ENCODE data around the gene CAVIN3.
"Not testable (repeated sequence)": the region's sequence is repeated elsewhere in the genome, so short reads cannot be mapped to it uniquely, and the experiment has no call there.

CAVIN3 gene

GRCh38 chr11:6285019-6285418 is 35.3 kb downstream of the CAVIN3 start:
- no peak overlapping the region for H3K27ac ChIP-seq
- H3K79me2 ChIP-seq: no peaks in the 10 kb centered on the region
- H3K4me1 ChIP-seq: no peaks in the 10 kb centered on the region
- H3K9me3 ChIP-seq (ENCODE audit: control insufficient read depth, low read length): no peaks in the 10 kb centered on the region
- no peaks in the 10 kb centered on the region for H3K36me3 ChIP-seq (ENCODE audit: control insufficient read depth, insufficient read depth, low read length)
- H3K9ac ChIP-seq: no peak overlapping the region
- no peak overlapping the region for H2AFZ ChIP-seq
- no peak overlapping the region for H3K4me2 ChIP-seq (ENCODE audit: low read length)
- H3K4me3 ChIP-seq (ENCODE audit: low read depth, low read length): no peak overlapping the region
- no peaks in the 10 kb centered on the region for H3K27me3 ChIP-seq (ENCODE audit: control insufficient read depth, insufficient read depth, low read length)
- no peak for TF ChIP-seq CTCF (IDR thresholded peaks at IDR 0.05)

GRCh38 chr11:6284250-6284649 is 36.1 kb downstream of the CAVIN3 start:
- no peak overlapping the region for H3K9ac ChIP-seq
- H3K9me3 ChIP-seq (ENCODE audit: control insufficient read depth, low read length): no peaks in the 10 kb centered on the region
- no peaks in the 10 kb centered on the region for H3K36me3 ChIP-seq (ENCODE audit: control insufficient read depth, insufficient read depth, low read length)
- H2AFZ ChIP-seq: no peak overlapping the region
- no peaks in the 10 kb centered on the region for H3K79me2 ChIP-seq
- H3K4me1 ChIP-seq: no peaks in the 10 kb centered on the region
- no peak for TF ChIP-seq CTCF (IDR thresholded peaks at IDR 0.05)
- no peak overlapping the region for H3K27ac ChIP-seq
- no peaks in the 10 kb centered on the region for H3K27me3 ChIP-seq (ENCODE audit: control insufficient read depth, insufficient read depth, low read length)
- H3K4me2 ChIP-seq (ENCODE audit: low read length): no peak overlapping the region
- no peak overlapping the region for H3K4me3 ChIP-seq (ENCODE audit: low read depth, low read length)

- Histone ChIP-seq H3K27ac (no peak overlapping the region), H3K4me1 (no peaks in the 10 kb centered on the region), H3K4me3 (ENCODE audit: low read depth, low read length) (no peak overlapping the region), H3K27me3 (ENCODE audit: control insufficient read depth, insufficient read depth, low read length) (no peaks in the 10 kb centered on the region), H3K9me3 (ENCODE audit: control insufficient read depth, low read length) (no peaks in the 10 kb centered on the region), H3K36me3 (ENCODE audit: control insufficient read depth, insufficient read depth, low read length) (no peaks in the 10 kb centered on the region), H3K9ac (no peak overlapping the region), H3K79me2 (no peaks in the 10 kb centered on the region), H3K4me2 (ENCODE audit: low read length) (no peak overlapping the region), H2AFZ (no peak overlapping the region)
- TF ChIP-seq CTCF (IDR thresholded peaks at IDR 0.05): no peak
Measured at GRCh38 chr11:6283453-6284023, 36.8 kb downstream of the CAVIN3 start.

- not testable (repeated sequence) for H3K9ac ChIP-seq; H3K27ac ChIP-seq; H3K4me1 ChIP-seq; H3K4me3 ChIP-seq (ENCODE audit: low read depth, low read length); H3K4me2 ChIP-seq (ENCODE audit: low read length); H2AFZ ChIP-seq; H3K9me3 ChIP-seq (ENCODE audit: control insufficient read depth, low read length); H3K27me3 ChIP-seq (ENCODE audit: control insufficient read depth, insufficient read depth, low read length); H3K36me3 ChIP-seq (ENCODE audit: control insufficient read depth, insufficient read depth, low read length); H3K79me2 ChIP-seq
Measured at GRCh38 chr11:6280809-6281208, 39.5 kb downstream of the CAVIN3 start.

- no peak for TF ChIP-seq CTCF (IDR thresholded peaks at IDR 0.05)
- Histone ChIP-seq H3K9ac (no peak overlapping the region), H3K27ac (no peak overlapping the region), H3K79me2 (no peaks in the 10 kb centered on the region), H3K4me2 (ENCODE audit: low read length) (no peak overlapping the region), H3K4me1 (no peaks in the 10 kb centered on the region), H3K36me3 (ENCODE audit: control insufficient read depth, insufficient read depth, low read length) (no peaks in the 10 kb centered on the region), H3K4me3 (ENCODE audit: low read depth, low read length) (no peak overlapping the region), H3K9me3 (ENCODE audit: control insufficient read depth, low read length) (no peaks in the 10 kb centered on the region), H2AFZ (no peak overlapping the region), H3K27me3 (ENCODE audit: control insufficient read depth, insufficient read depth, low read length) (no peaks in the 10 kb centered on the region)
Measured at GRCh38 chr11:6273188-6273587, 47.1 kb downstream of the CAVIN3 start.

Measured in parathyroid adenoma (tissue), 2 donors.